Upper lobe of left lung (tissue), 6 donors: Measurements from ENCODE around the gene FAM89A. TPM values are rescaled to one million over a fixed set of nuclear protein-coding genes. Genes with fewer than 3 reads are reported as not detected.
A peak's percentile ranks its signal among the peaks of the same experiment; 100 is the strongest.
"Not testable (repeated sequence)": the region's sequence is repeated elsewhere in the genome, so short reads cannot be mapped to it uniquely, and the experiment has no call there.

Experiments
- ATAC-seq, 2 donors: fragments of 200-7000 bp; cut with Tn5 transposase; one replicate each; pipeline ENCODE4 v1.9.1; 2022; ENCODE audit warnings: mild to moderate bottlenecking in 2 of 2, moderate library complexity in 2 of 2; ENCODE audit not compliant: low FRiP score in 2 of 2
- DNase-seq, 2 donors: peaks; one replicate each; pipeline ENCODE4 v3.0.0-alpha.2; 2019 to 2020
- H3K27ac ChIP-seq, 4 donors: fragments of 200-600 bp; sonication (generic); one replicate each; pipeline ENCODE4 v1.5.1; 2016 to 2019
- H3K27me3 ChIP-seq, 4 donors: fragments of 200-600 bp; sonication (generic); one replicate each; pipeline ENCODE4 v1.5.1; 2017 to 2019
- H3K36me3 ChIP-seq, 4 donors: fragments of 200-600 bp; sonication (generic); one replicate each; pipeline ENCODE4 v1.5.1; 2016 to 2019
- H3K4me1 ChIP-seq, 4 donors: fragments of 200-600 bp; sonication (generic); one replicate each; pipeline ENCODE4 v1.5.1; 2018 to 2019
- H3K4me3 ChIP-seq, 4 donors: fragments of 200-600 bp; sonication (generic); one replicate each; pipeline ENCODE4 v1.5.1; 2017 to 2019; ENCODE audit warnings: mild to moderate bottlenecking in 2 of 4, moderate library complexity in 1 of 4
- H3K9me3 ChIP-seq, 4 donors: fragments of 200-600 bp; sonication (generic); one replicate each; pipeline ENCODE4 v1.5.1; 2018 to 2019
- CTCF ChIP-seq, 6 experiments: fragments of 450-650 bp in 4 of 6; fragments of 200-600 bp in 2 of 6; sonication (generic) in 2 of 6; IDR thresholded peaks; one replicate each; pipeline ENCODE4 v1.5.1; 2016 to 2019; ENCODE audit warnings: antibody characterized with exemption in 6 of 6
- EP300 ChIP-seq, 4 donors: sonication (generic); formaldehyde crosslinking; IDR thresholded peaks; one replicate each; pipeline ENCODE4 v1.5.1; 2017; ENCODE audit warnings: antibody characterized with exemption in 4 of 4, control low read depth in 2 of 4
- POLR2A ChIP-seq, 4 donors: fragments of 450-650 bp; IDR thresholded peaks; one replicate each; pipeline ENCODE4 v1.5.1; 2016 to 2017; ENCODE audit warnings: antibody characterized with exemption in 4 of 4, mild to moderate bottlenecking in 2 of 4
- POLR2AphosphoS5 ChIP-seq, 2 donors: sonication (generic); formaldehyde crosslinking; IDR thresholded peaks; one replicate each; pipeline ENCODE4 v1.5.1; 2017; ENCODE audit warnings: antibody characterized with exemption in 2 of 2
- WGBS, 2 donors: methylation state at CpG; one replicate each; pipeline ENCODE4 v1.1.5; 2017 to 2018; 5-methylcytosine and 5-hydroxymethylcytosine counted together
- total RNA-seq, 6 donors: library from RNA; depleted of rRNA in 4 of 6; stranded (reverse); fragments of >200 nt in 4 of 6; gene quantifications; one replicate each; pipeline versions ENCODE4 v1.1.0 to v1.2.1, GENCODE V29; 2016 to 2021
- donor health status: DM: no; HTN: no; CAD: no; lungs with moderate emphysema.
- donor health status: DM: no; HTN: yes; CAD: no; lungs with severe emphysema.

The FAM89A gene
- total RNA-seq, 6 donors from 2014 or later = 17.8 to 64.5 (median 39.3) TPM

- DNase-seq (no peak), ATAC-seq (no peak)
- Histone ChIP-seq H3K27ac (no peak overlapping the region), H3K27me3 (peaks cover 0 to 9% (median 0%) of the 10 kb centered on the region in 4 donors), H3K4me3 (no peak overlapping the region), H3K9me3 (no peaks in the 10 kb centered on the region), H3K36me3 (no peaks in the 10 kb centered on the region), H3K4me1 (peaks cover 7 to 41% (median 20%) of the 10 kb centered on the region in 4 donors)
- no peak for TF ChIP-seq POLR2A (IDR thresholded peaks at IDR 0.05)
- TF ChIP-seq CTCF (IDR thresholded peaks at IDR 0.05) = no peak
- TF ChIP-seq POLR2AphosphoS5 (IDR thresholded peaks at IDR 0.05) = no peak
- no peak for TF ChIP-seq EP300 (IDR thresholded peaks at IDR 0.05)
- WGBS, 2 donors = 91 to 100% methylated on average over 1 of the region's 1 CpG
These were observed 4.3 kb downstream of the FAM89A start for GRCh38 chr1:231035799-231036198.

GRCh38 chr1:231032963-231033362 is 7.1 kb downstream of the FAM89A start:
- H3K4me1 ChIP-seq = peaks cover 4 to 41% (median 26%) of the 10 kb centered on the region in 4 donors
- ATAC-seq (peak in 1 of 2 donors; percentile 39), DNase-seq (no peak)
- H3K27me3 ChIP-seq = no peaks in the 10 kb centered on the region
- no peaks in the 10 kb centered on the region for H3K36me3 ChIP-seq
- WGBS, 2 donors = 31 to 42% methylated on average over 7 of the region's 7 CpGs
- H3K9me3 ChIP-seq = no peaks in the 10 kb centered on the region
- TF ChIP-seq CTCF (IDR thresholded peaks at IDR 0.05) (no peak), POLR2A (IDR thresholded peaks at IDR 0.05) (no peak), POLR2AphosphoS5 (IDR thresholded peaks at IDR 0.05) (no peak), EP300 (IDR thresholded peaks at IDR 0.05) (no peak)
- H3K27ac ChIP-seq = no peak overlapping the region
- H3K4me3 ChIP-seq = no peak overlapping the region

GRCh38 chr1:231029841-231030240 is 10.2 kb downstream of the FAM89A start:
- H3K9me3 ChIP-seq = no peaks in the 10 kb centered on the region
- ATAC-seq (no peak), DNase-seq (no peak)
- 81 to 84% methylated on average over 6 of the region's 6 CpGs for WGBS, 2 donors
- H3K4me1 ChIP-seq = peaks cover 0 to 35% (median 25%) of the 10 kb centered on the region in 4 donors
- no peak for TF ChIP-seq POLR2AphosphoS5 (IDR thresholded peaks at IDR 0.05)
- no peak for TF ChIP-seq CTCF (IDR thresholded peaks at IDR 0.05)
- TF ChIP-seq EP300 (IDR thresholded peaks at IDR 0.05) = no peak
- no peak for TF ChIP-seq POLR2A (IDR thresholded peaks at IDR 0.05)
- no peaks in the 10 kb centered on the region for H3K27me3 ChIP-seq
- H3K27ac ChIP-seq = peak overlapping the region in 2 of 4 donors; percentile 66 to 70
- no peak overlapping the region for H3K4me3 ChIP-seq
- no peaks in the 10 kb centered on the region for H3K36me3 ChIP-seq

- Histone ChIP-seq H3K27ac (peak overlapping the region in 3 of 4 donors; percentile 50 to 70 (median 66)), H3K4me1 (peaks cover 0 to 35% (median 25%) of the 10 kb centered on the region in 4 donors)
- not testable (repeated sequence) for H3K4me3 ChIP-seq, ATAC-seq, H3K36me3 ChIP-seq, H3K9me3 ChIP-seq, DNase-seq, H3K27me3 ChIP-seq
- WGBS, 2 donors = 83 to 95% methylated on average over 4 of the region's 4 CpGs
These were observed 10.8 kb downstream of the FAM89A start for GRCh38 chr1:231029247-231029646.

GRCh38 chr1:231028682-231029081 is 11.4 kb downstream of the FAM89A start:
- no peak for ATAC-seq
- H3K27ac ChIP-seq = peak overlapping the region; percentile 22 to 70 (median 58)
- WGBS, 2 donors = 45 to 57% methylated on average over 7 of the region's 7 CpGs
- no peaks in the 10 kb centered on the region for H3K27me3 ChIP-seq
- no peak overlapping the region for H3K4me3 ChIP-seq
- TF ChIP-seq POLR2A (IDR thresholded peaks at IDR 0.05) (no peak), POLR2AphosphoS5 (IDR thresholded peaks at IDR 0.05) (peak; percentile 22 to 27), CTCF (IDR thresholded peaks at IDR 0.05) (no peak), EP300 (IDR thresholded peaks at IDR 0.05) (no peak)
- no peaks in the 10 kb centered on the region for H3K36me3 ChIP-seq
- no peaks in the 10 kb centered on the region for H3K9me3 ChIP-seq
- DNase-seq = no peak
- H3K4me1 ChIP-seq = peaks cover 0 to 35% (median 25%) of the 10 kb centered on the region in 4 donors
